Muscle layer of colon (tissue), 2 donors: ENCODE measurements around the gene MFAP3L.

Source experiments
- H3K27ac ChIP-seq: one replicate; pipeline ENCODE4 v1.7.0; 2013; ENCODE audit warnings: low read depth, mild to moderate bottlenecking, low read length, moderate library complexity
- H3K27me3 ChIP-seq, 2 donors: one replicate each; pipeline ENCODE4 v1.7.0; 2013; ENCODE audit warnings: low read length in 2 of 2, mild to moderate bottlenecking in 2 of 2; ENCODE audit not compliant: insufficient read depth in 2 of 2, control insufficient read depth in 1 of 2
- H3K36me3 ChIP-seq: one replicate; pipeline ENCODE4 v1.7.0; 2013; ENCODE audit warnings: mild to moderate bottlenecking, low read length; ENCODE audit not compliant: insufficient read depth
- H3K4me1 ChIP-seq: one replicate; pipeline ENCODE4 v1.7.0; 2013; ENCODE audit warnings: mild to moderate bottlenecking, low read length; ENCODE audit not compliant: insufficient read depth
- H3K4me3 ChIP-seq, 2 donors: one replicate each; pipeline ENCODE4 v1.7.0; 2013; ENCODE audit warnings: low read length in 2 of 2, low read depth in 1 of 2, mild to moderate bottlenecking in 1 of 2, moderate library complexity in 1 of 2
- H3K9ac ChIP-seq: one replicate; pipeline ENCODE4 v1.7.0; 2013; ENCODE audit warnings: low read length
- H3K9me3 ChIP-seq: one replicate; pipeline ENCODE4 v1.7.0; 2013; ENCODE audit warnings: mild to moderate bottlenecking, low read length
- donor health status: abdominal sarcoma.
- donor health status: Adenocarcinoma of cecum.

Gene MFAP3L

GRCh38 chr4:169985881-169986280 is 40.3 kb downstream of the MFAP3L start:
- Histone ChIP-seq H3K4me1 (no peaks in the 10 kb centered on the region), H3K27ac (no peak overlapping the region), H3K9ac (no peak overlapping the region), H3K27me3 (no peaks in the 10 kb centered on the region), H3K36me3 (no peaks in the 10 kb centered on the region), H3K9me3 (no peaks in the 10 kb centered on the region), H3K4me3 (no peak overlapping the region)

- H3K9me3 ChIP-seq: no peaks in the 10 kb centered on the region
- no peak overlapping the region for H3K4me3 ChIP-seq
- no peaks in the 10 kb centered on the region for H3K4me1 ChIP-seq
- no peak overlapping the region for H3K27ac ChIP-seq
- no peaks in the 10 kb centered on the region for H3K27me3 ChIP-seq
- no peak overlapping the region for H3K9ac ChIP-seq
- H3K36me3 ChIP-seq: no peaks in the 10 kb centered on the region
These were observed 41.5 kb downstream of the MFAP3L start for GRCh38 chr4:169984745-169985144.

DNA sequence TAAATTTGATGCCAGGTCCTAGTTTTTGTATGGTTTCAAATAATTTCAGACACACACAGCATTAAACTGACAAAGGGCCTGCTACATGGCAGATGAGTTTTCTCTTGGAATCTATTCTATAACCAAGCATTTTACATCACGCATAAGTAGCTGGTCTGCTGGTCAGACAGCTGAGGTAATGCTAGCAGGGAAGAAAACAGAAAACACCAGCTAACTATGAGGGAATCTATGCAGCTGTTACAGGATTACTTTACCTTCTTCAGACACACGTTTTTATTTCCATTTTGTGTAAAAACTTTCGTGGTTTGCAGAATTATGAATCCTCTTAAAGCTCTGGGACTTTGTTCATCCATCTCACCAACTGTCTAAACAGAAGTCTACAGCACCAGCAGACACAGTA is 42.0 kb downstream of the MFAP3L start:
- Histone ChIP-seq H3K9ac (no peak overlapping the region), H3K4me3 (no peak overlapping the region), H3K4me1 (no peaks in the 10 kb centered on the region), H3K27me3 (no peaks in the 10 kb centered on the region), H3K36me3 (no peaks in the 10 kb centered on the region), H3K27ac (no peak overlapping the region), H3K9me3 (no peaks in the 10 kb centered on the region)

- no peak overlapping the region for H3K9ac ChIP-seq
- H3K4me3 ChIP-seq: no peak overlapping the region
- no peaks in the 10 kb centered on the region for H3K27me3 ChIP-seq
- H3K4me1 ChIP-seq: no peaks in the 10 kb centered on the region
- H3K36me3 ChIP-seq: no peaks in the 10 kb centered on the region
- H3K27ac ChIP-seq: no peak overlapping the region
- H3K9me3 ChIP-seq: no peaks in the 10 kb centered on the region
These were observed 49.2 kb downstream of the MFAP3L start for GRCh38 chr4:169976951-169977350.

DNA sequence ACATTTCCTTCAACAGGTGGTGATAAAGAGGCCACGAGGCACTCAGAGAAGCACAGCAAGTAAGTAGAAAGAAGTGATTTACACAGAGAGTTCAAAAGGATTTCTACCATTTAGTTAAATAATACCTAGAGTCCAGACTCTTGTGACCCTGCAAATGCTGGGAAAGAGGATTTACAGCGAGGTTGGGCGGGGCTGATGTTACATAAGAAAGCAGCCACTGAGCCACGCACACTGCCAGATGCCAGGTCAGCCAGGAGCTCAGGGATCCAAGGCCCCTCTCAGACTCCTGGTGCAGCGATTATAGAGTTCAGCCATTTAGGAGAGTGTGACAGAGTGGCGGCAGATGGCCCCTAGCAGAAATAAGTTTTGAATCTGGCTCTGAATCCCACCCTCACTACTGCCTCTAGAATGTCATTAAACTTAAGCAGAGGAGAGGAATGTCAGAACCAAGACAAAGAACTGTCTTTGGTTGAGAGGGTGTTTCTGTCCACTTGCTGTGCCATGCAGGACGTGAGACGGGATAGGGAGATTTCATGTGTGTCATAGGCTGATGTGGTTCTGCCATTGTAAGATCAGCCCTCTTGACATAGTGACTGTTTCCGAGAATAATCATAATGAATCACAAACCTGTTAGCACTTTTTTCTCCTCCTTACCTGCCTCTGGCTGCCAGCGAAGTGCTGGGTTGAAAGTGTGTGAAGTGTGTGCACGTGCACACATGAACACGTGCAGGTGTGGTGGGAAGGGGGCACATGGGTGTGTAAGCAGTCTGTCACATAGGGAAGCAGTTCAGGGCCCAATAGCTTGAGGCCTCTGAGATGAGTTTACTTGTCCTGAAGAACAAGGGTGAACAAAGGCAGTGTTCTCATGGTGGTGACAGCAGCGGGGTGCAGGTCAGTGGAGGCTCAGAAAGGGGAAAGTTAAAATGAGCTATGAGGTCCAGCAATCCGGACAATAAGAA is 50.1 kb downstream of the MFAP3L start:
- no peak overlapping the region for H3K4me3 ChIP-seq
- no peak overlapping the region for H3K9ac ChIP-seq
- no peaks in the 10 kb centered on the region for H3K27me3 ChIP-seq
- no peaks in the 10 kb centered on the region for H3K9me3 ChIP-seq
- no peak overlapping the region for H3K27ac ChIP-seq
- no peaks in the 10 kb centered on the region for H3K4me1 ChIP-seq
- no peaks in the 10 kb centered on the region for H3K36me3 ChIP-seq

- Histone ChIP-seq H3K9me3 (no peaks in the 10 kb centered on the region), H3K36me3 (no peaks in the 10 kb centered on the region), H3K27ac (no peak overlapping the region), H3K9ac (no peak overlapping the region), H3K4me1 (no peaks in the 10 kb centered on the region), H3K27me3 (no peaks in the 10 kb centered on the region), H3K4me3 (no peak overlapping the region)
These were observed 50.9 kb downstream of the MFAP3L start for GRCh38 chr4:169975131-169975837.

DNA sequence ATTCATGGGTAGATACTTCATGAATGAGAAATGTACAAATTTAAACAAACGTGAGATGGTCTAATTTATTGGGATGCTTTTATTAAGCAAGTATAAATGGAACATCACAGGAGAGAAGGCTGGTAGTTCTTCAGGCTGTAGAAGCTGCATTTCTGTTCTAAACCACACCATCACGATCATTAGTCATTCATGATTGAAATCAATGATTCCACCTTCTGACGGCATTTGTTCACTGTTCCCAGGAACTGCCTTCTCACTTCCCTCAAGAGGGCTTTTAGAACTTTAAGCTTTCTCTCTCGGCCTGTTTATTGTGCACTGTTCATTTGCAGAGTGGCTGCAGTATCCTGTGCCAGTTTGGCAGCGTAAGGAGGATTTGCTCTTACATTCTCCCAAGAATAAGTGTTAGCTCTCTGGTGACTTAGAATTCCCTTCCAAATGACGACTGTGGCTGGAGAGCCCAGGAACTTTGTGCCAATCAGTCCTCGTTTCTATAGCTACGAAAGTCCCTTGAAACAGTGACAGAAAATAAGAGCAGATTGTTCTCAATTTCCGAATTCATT is 54.7 kb downstream of the MFAP3L start:
- Histone ChIP-seq H3K27ac (no peak overlapping the region), H3K9me3 (no peaks in the 10 kb centered on the region)

GRCh38 chr4:169968999-169969398 is 57.2 kb downstream of the MFAP3L start:
- Histone ChIP-seq H3K27me3 (no peaks in the 10 kb centered on the region), H3K9me3 (no peaks in the 10 kb centered on the region), H3K36me3 (no peaks in the 10 kb centered on the region), H3K4me3 (no peak overlapping the region), H3K9ac (no peak overlapping the region), H3K27ac (no peak overlapping the region), H3K4me1 (no peaks in the 10 kb centered on the region)

More for the DNA sequence above, 54.7 kb downstream of the MFAP3L start:
- Histone ChIP-seq H3K27me3 (no peaks in the 10 kb centered on the region), H3K9ac (no peak overlapping the region), H3K36me3 (no peaks in the 10 kb centered on the region), H3K4me1 (no peaks in the 10 kb centered on the region), H3K4me3 (no peak overlapping the region)

DNA sequence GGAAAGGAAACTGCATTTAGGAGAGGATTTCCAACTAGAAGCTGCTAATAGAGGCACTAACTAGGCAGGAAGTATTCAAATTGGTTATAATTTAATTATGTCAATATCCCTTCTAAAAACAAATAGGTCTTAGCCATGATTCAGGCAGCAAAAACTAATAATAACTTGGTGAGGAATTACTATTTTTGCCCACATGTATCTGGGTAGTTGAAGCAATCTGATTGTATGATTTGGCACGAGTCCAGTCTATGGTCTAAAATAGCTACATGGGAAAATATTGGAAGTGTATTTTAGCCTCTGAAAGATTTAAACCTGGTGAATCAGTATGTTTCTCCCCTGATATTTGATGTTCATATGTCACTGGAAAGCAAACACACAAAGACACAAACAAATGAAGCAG is 62.2 kb downstream of the MFAP3L start:
- H3K27ac ChIP-seq: no peak overlapping the region
- H3K4me3 ChIP-seq: no peak overlapping the region
- no peaks in the 10 kb centered on the region for H3K27me3 ChIP-seq
- H3K36me3 ChIP-seq: no peaks in the 10 kb centered on the region
- H3K4me1 ChIP-seq: no peaks in the 10 kb centered on the region
- H3K9ac ChIP-seq: no peak overlapping the region
- H3K9me3 ChIP-seq: no peaks in the 10 kb centered on the region

- no peaks in the 10 kb centered on the region for H3K27me3 ChIP-seq
- H3K9me3 ChIP-seq: no peaks in the 10 kb centered on the region
- no peaks in the 10 kb centered on the region for H3K36me3 ChIP-seq
- H3K4me3 ChIP-seq: no peak overlapping the region
- no peak overlapping the region for H3K27ac ChIP-seq
- H3K9ac ChIP-seq: no peak overlapping the region
- H3K4me1 ChIP-seq: no peaks in the 10 kb centered on the region
These were observed 66.9 kb downstream of the MFAP3L start for GRCh38 chr4:169959254-169959653.

GRCh38 chr4:169958629-169959028 is 67.6 kb downstream of the MFAP3L start:
- Histone ChIP-seq H3K4me1 (no peaks in the 10 kb centered on the region), H3K4me3 (no peak overlapping the region), H3K27ac (no peak overlapping the region), H3K9ac (no peak overlapping the region), H3K27me3 (no peaks in the 10 kb centered on the region), H3K36me3 (no peaks in the 10 kb centered on the region), H3K9me3 (no peaks in the 10 kb centered on the region)
